GM12878 (cell line): Measurements from ENCODE around the gene ARHGAP22.

Source experiments
- CBFB ChIP-seq: IDR thresholded peaks from 2 replicates; pipeline ENCODE4 v1.6.1; 2016; ENCODE audit warnings: antibody characterized with exemption, low read depth
- CTCF ChIP-seq, 3 experiments: IDR thresholded peaks in 2 of 3; conservative IDR thresholded peaks in 1 of 3; 2 replicates each; pipeline ENCODE4 v1.5.1; 2011; ENCODE audit warnings: low read depth in 3 of 3, low read length in 3 of 3, mild to moderate bottlenecking in 3 of 3, control low read depth in 2 of 3, moderate library complexity in 2 of 3, inconsistent platforms in 1 of 3, mixed read lengths in 1 of 3; ENCODE audit not compliant: control insufficient read depth in 2 of 3, insufficient read depth in 1 of 3; ENCODE audit errors: extremely low read depth in 1 of 3
- E2F4 ChIP-seq: IDR thresholded peaks from 2 replicates; pipeline ENCODE4 v1.6.1; 2012; ENCODE audit warnings: low read depth, low read length, improper control_type of control experiment
- ELK1 ChIP-seq: IDR thresholded peaks from 2 replicates; pipeline ENCODE4 v1.6.1; 2012; ENCODE audit warnings: low read depth, low read length, improper control_type of control experiment
- EZH2 ChIP-seq: IDR thresholded peaks from 2 replicates; pipeline ENCODE4 v1.6.1; 2012; ENCODE audit warnings: low read depth, mild to moderate bottlenecking, control low read depth, inconsistent platforms, low read length, borderline replicate concordance; ENCODE audit not compliant: control insufficient read depth
- POLR2A ChIP-seq: IDR thresholded peaks from 2 replicates; pipeline ENCODE4 v1.6.1; 2011; ENCODE audit warnings: low read depth, mild to moderate bottlenecking, low read length
- RAD51 ChIP-seq: fragments of 450-650 bp; IDR thresholded peaks from 2 replicates; pipeline ENCODE4 v1.6.1; 2016; ENCODE audit warnings: moderate library complexity, mild to moderate bottlenecking, inconsistent platforms

GRCh38 chr10:48548531-48549135 is 56.2 kb downstream of the ARHGAP22 start:
- TF ChIP-seq ELK1 (no peak), E2F4 (no peak), POLR2A (no peak), CBFB (no peak), RAD51 (no peak), CTCF (IDR thresholded peaks at IDR 0.05 in 2 of 3, conservative IDR thresholded peaks at IDR 0.05 in 1 of 3; ENCODE audit: control insufficient read depth in 2 of 3, extremely low read depth in 1 of 3, insufficient read depth in 1 of 3, low read depth in 3 of 3, low read length in 3 of 3) (no peak), EZH2 (no peak)
